GM19455 (cell line): ENCODE data around the gene SMYD5.

Experiments
- ATAC-seq: cut with Tn5 transposase; IDR thresholded peaks from one replicate; pipeline ENCODE4 v1.9.1; 2021; ENCODE audit not compliant: unreplicated experiment

Gene SMYD5

DNA sequence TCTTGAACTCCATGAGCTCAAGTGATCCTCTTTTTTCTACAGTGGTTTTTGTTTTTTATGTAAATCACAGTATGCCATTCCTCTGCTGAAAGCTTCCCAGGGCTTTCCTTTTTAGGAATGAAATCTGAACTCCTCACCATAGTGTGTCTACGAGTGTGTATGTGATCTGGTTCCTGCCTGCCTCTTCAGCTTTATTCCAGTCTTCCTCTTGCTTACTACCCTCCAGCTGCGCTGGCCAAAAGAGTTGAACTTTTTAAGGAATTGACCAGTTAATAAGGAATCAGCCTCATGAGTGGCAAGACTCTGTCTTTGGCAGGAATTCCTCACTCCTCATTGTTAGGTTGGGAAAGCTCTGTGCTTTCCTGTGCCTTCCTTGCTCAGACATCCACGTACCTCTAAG is 24.1 kb downstream of the SMYD5 start:
- no peak for ATAC-seq

DNA sequence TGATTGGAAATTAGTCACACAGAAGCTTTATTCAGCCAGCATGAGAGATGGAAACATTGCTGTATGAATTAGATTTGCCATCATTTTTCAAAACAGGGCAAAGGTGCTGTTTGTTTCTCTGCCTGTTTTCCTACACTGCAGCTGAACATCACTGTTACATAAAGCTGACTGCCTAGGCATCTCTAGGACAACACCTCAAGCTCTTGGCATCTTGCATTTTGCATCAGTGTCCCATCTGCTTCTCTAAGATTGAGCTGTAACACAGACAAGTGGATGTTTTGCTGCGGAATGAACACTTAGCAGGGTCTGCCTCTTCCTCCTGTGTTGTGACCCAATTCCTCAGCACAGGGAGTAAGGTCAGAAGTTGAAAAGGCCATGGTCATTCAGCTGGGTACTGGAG is 24.9 kb downstream of the SMYD5 start:
- no peak for ATAC-seq

- ATAC-seq = no peak
These were observed 25.7 kb downstream of the SMYD5 start for GRCh38 chr2:73239776-73240175.

- ATAC-seq = no peak
These were observed 30.0 kb downstream of the SMYD5 start for GRCh38 chr2:73243884-73244570.

GRCh38 chr2:73244580-73244979 is 30.5 kb downstream of the SMYD5 start:
- ATAC-seq = no peak

DNA sequence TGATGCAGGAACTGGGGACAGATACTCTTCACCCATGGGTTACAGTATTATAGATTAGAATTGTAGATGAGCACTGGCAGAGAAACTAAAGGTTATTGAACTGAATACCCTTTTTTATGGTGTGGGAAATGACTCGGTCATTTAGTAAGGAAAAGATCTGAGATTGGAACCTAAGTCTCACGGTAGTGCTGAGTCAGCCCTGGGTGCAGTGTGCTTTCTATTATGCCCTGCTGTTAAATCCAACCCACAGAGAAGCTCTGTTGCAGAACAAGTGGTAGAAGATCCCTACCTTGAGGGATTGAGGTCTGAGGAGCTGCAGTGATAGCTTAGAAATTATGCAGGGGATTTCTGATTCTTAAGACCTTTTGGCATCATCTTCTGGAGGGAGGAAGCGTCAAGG is 32.8 kb downstream of the SMYD5 start:
- no peak for ATAC-seq

DNA sequence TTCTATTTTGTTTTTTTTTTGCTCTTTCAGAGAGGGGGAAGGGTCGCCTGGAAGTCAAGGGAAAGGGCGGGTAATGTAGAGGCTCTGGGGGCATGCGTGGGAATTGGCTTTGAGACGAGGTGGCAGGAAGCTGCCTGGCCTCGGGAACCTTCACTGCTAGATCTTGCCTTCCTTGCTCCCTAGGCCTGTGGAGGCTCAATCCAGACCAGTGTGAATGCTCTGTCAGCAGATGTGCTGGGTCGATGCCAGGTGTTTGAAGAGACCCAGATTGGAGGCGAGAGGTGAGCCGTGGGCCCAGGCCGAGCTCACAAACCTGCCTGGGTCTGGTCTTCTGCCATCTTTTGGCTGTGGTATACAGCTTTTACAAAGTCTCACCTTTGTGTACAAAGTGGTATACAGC is 35.6 kb downstream of the SMYD5 start:
- no peak for ATAC-seq

DNA sequence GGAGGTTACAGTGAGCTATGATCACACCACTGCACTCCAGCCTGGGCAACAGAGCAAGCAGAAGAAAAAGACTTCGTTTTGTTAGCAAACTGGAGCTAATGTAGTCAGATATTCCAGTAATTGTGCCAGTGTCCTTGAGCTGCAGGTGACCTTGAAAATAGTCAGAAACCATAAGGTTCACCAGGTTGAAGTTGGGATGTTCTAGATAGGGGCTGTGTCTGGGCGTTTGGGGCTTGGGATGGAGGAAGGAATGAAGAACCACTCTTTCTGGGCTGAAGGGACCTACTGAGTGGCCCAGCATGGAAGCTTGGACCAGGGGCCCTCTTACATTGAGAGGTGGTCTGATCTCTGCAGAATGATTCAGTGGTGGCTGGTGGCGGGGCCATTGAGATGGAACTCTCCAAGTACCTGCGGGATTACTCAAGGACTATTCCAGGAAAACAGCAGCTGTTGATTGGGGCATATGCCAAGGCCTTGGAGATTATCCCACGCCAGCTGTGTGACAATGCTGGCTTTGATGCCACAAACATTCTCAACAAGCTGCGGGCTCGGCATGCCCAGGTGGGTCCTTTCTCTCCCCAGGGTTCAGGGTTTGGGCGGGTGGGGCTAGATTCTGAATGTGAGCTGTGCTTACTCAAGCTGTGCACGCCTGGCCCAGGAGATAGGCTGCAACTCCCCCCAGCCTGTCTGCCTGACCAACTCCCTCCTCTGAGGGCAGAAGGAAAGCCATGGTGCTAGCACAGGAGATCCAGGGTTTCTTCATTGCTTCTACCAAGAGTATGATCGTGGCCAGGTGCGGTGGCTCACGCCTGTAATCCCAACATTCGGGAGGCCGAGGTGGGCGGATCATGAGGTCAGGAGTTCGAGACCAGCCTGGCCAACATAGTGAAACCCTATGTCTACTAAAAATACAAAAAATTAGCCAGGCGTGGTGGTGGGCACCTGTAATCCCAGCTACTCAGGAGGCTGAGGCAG is 37.1 kb downstream of the SMYD5 start:
- no peak for ATAC-seq

- ATAC-seq = no peak
These were observed 38.4 kb downstream of the SMYD5 start for GRCh38 chr2:73252238-73253027.

- no peak for ATAC-seq
These were observed 39.4 kb downstream of the SMYD5 start for GRCh38 chr2:73253400-73253799.

DNA sequence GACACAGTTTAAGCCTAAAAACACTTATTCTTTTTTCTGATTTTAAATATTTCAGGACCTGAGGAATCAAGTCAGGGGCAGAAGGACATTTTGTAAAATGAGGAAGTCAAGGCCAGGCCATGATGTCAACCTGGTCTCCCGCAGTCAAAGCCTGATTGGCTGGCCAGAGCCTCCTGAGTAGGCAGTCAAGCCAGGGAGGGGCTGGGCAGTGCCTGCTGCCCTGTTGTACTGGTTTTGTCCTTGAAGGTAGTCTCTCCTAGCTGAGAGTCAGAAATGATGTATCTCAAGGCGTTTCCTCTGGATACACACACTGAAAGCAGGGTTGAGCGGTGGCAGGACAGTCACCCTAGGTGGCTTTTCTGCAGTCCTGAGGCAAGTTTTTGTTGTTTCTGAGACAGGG is 39.9 kb downstream of the SMYD5 start:
- ATAC-seq = no peak

- ATAC-seq = no peak
These were observed 40.4 kb downstream of the SMYD5 start for GRCh38 chr2:73254343-73255006.

GRCh38 chr2:73255007-73255644 is 41.1 kb downstream of the SMYD5 start:
- no peak for ATAC-seq

GRCh38 chr2:73255907-73256617 is 42.0 kb downstream of the SMYD5 start:
- no peak for ATAC-seq

DNA sequence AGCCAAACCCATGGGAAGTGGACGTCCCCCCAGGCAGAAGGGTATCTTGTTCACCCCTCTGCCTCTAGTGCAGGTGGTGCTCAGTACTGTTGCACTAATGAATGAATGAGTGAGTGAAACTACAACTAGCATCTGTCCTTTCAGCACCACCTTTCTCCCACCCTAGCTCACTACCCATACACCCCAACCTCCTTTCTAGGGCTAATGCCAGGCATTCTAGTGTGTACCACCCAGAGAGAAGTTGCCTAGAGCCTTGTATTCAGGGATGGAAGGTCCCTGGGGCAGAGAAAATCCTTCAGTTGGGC is 42.5 kb downstream of the SMYD5 start:
- no peak for ATAC-seq

DNA sequence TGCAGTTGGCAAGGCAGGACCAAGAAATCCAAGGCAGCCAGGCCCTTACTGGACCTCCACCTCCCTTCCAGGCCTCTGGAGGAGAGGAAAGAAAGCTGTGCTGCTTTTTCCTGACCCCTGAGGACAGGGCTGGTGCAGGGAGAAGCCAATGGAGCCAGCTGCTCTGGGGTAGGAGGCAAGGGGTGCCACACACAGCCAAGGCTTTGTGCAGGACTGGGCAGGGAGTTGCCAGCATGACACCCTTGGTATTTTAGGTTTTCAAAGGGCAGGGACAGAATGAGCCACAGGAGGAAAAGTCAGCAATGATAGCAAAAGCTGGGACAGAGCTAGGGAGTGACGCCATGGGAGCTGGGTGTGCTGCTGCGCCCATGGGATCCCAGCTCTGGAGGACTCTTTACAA is 43.0 kb downstream of the SMYD5 start:
- no peak for ATAC-seq

DNA sequence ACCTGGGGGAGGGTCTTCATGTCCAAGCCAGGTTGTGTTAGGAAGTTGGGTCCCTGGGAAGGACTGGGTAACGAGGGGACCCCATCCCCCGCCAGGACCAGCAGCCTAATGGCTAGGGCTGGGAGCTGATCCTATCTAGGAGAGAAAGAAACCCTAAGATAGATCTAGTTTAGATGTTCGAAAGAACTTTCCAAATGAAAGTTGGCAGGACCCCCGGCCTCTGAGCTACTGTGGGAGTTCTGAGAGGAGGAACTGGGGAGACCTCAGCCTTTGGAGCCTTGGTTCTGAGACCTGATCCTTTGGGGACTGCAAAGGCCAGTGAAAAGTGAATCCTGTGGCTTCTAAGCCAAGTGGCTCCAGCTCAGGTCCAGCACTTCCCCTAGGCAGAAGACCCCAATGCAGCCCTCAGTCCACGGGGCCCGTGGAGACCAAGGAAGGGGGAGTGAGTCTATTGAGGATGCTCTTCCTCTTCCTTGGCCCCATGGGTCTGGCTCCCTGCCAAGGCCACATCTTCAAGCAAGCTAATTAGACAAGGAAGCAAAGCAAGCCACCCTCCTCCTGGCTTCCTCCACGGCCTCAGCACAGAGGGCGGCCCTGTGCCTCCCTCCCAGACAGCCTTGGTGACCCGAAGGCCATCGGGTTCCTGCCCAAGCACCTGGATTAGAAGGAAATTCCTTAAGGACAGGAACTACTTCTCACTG is 43.5 kb downstream of the SMYD5 start:
- no peak for ATAC-seq

DNA sequence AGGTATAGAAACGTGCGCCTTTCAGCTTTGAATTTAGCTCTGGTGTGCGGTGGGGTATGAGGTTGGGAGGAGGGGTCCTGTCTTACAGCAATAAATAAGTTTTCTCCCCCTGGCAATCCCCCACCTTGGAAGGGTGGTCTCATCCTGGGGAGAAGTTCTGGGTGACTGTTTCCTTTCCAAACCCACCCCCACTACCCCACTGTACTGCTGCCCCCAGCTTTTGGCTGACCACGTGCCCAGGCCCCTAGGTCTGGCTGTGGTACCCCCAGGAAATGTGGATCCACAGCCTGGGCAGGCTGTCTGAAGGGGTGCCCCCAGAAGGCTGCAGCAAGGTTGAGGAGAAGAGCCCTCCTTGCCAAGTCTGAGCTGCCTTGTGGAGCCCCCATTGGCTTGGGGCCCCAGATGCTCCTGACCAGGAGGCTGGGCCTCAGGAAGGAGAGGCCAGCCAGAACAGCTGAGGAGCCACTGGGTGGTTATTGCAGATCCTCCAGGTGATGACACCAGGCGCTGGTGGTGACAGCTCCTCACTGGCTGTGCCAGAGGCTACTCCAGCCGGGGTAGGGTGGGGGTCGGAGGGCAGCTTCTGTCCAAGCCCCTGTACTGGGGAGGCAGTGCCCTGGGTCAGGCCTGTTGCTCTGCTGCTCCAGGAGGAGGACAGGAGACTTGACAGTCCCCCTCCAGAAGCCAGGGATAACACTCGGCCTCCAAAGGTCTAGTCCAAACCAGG is 44.3 kb downstream of the SMYD5 start:
- ATAC-seq = no peak

DNA sequence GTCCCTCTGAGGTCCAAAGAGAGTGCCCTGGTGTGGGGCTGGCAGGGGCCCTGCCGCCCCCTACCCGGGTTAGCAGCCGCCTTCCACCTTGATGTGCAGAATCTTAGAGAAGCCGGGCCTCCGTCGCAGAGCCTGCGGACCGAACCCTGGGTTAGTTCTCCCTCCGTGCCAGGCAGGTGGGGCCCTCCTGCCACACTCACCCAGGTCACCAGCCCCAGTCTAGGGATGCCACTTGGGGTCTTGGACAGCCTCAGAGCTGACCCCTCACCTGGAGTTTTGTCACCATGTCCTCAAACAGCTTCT is 44.8 kb downstream of the SMYD5 start:
- ATAC-seq = no peak
